ENCODE measurements around the gene SUFU. TPM values are rescaled to one million over a fixed set of nuclear protein-coding genes. Genes with fewer than 3 reads are reported as not detected.

Gene SUFU
- total and polyA plus RNA-seq, 2 donors (not counting 1 experiment from before 2014, with no cell fraction given): 4.8 to 13.3 TPM

DNA sequence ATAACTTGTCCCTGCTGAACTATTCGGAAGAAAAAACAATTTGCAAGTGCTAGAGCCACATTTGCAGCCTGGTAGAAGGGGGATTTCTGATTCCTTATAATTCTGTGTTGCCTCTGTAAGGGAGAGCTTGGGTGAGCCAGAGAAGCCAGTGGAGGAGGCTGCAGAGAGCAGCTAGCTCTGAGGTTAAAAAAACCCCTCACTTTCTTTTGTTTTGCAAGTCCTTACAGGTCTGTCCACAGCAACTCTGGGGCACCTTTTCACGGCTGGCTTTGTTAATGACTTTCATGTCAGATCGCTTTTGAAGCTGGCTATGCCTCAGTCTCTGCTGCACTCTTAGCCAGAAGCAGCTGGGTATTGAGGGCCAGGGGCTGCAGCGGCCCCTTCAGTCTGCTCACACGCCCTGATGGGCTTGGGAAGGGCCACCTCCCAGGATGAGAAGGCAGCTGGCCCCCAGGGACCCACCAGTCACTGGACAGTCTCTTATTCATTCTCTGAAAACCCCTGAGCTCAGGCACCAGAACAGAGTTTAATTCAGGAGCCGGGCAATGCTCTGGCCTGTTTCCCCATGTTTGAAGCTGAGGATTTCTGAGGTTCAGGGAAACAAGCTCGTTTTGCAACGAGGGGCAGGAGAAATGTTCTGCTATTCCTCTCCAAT is 171.4 kb downstream of the SUFU start:
- H3K4me1 ChIP-seq (ENCODE audit: control insufficient read depth in 2 of 2, insufficient read depth in 2 of 2, low read length in 2 of 2): peaks cover 31 to 34% of the 10 kb centered on the region in 2 donors
- Mint-ChIP-seq H3K4me3 (peak overlapping the region; percentile 70), H3K27me3 (no peaks in the 10 kb centered on the region), H3K9me3 (ENCODE audit: insufficient read depth) (no peaks in the 10 kb centered on the region), H3K4me1 (peaks cover 42% of the 10 kb centered on the region), H3K27ac (peak overlapping the region; percentile 80)
- H3K9ac ChIP-seq (ENCODE audit: low read length): no peak overlapping the region
- intact Hi-C loops (cut with micrococcal nuclease): loop anchor here (5.0 kb wide), 1 partner anchor 37 kb away; the partner anchor contains the start of genes ARL3 and SFXN2
- no peaks in the 10 kb centered on the region for H3K36me3 ChIP-seq (replicated peaks in 1 of 2; ENCODE audit: control extremely low read depth in 1 of 2, control insufficient read depth in 1 of 2, extremely low read depth in 1 of 2, insufficient read depth in 2 of 2, low read length in 1 of 2)
- no peak overlapping the region for H3K27ac ChIP-seq (ENCODE audit: low read length in 2 of 2)
- no peak overlapping the region for H2AFZ ChIP-seq (ENCODE audit: insufficient read depth, low read depth, low read length, poor library complexity, severe bottlenecking)
- DNase-seq (no peak), ATAC-seq (ENCODE audit: low read depth) (no peak)
- CTCF ChIA-PET: interaction anchor here (0.7 to 7.3 kb wide), 6 partner anchors 15 to 39 kb away, joined by 3 to 50 read pairs (median 4); partner anchors contain the start of gene TRIM8
- POLR2A ChIA-PET: interaction anchor here (0.8 to 6.0 kb wide), 5 partner anchors 11 to 39 kb away, joined by 3 to 49 read pairs (median 4); partner anchors contain the start of genes ARL3 and TRIM8
- no peak overlapping the region for H3K4me3 ChIP-seq (ENCODE audit: control extremely low read depth in 1 of 5, extremely low read depth in 1 of 5, insufficient read depth in 1 of 5, low read depth in 2 of 5, low read length in 4 of 5)
- H4K20me1 ChIP-seq (ENCODE audit: control insufficient read depth, insufficient read depth, low read length, poor library complexity, severe bottlenecking): no peaks in the 10 kb centered on the region
- no peaks in the 10 kb centered on the region for H3K79me2 ChIP-seq (ENCODE audit: control insufficient read depth, insufficient read depth, low read length)
- peak overlapping the region; percentile 60 for H3K4me2 ChIP-seq (replicated peaks; ENCODE audit: low read depth, low read length, poor library complexity, severe bottlenecking)
- TF ChIP-seq, protein P1, sequence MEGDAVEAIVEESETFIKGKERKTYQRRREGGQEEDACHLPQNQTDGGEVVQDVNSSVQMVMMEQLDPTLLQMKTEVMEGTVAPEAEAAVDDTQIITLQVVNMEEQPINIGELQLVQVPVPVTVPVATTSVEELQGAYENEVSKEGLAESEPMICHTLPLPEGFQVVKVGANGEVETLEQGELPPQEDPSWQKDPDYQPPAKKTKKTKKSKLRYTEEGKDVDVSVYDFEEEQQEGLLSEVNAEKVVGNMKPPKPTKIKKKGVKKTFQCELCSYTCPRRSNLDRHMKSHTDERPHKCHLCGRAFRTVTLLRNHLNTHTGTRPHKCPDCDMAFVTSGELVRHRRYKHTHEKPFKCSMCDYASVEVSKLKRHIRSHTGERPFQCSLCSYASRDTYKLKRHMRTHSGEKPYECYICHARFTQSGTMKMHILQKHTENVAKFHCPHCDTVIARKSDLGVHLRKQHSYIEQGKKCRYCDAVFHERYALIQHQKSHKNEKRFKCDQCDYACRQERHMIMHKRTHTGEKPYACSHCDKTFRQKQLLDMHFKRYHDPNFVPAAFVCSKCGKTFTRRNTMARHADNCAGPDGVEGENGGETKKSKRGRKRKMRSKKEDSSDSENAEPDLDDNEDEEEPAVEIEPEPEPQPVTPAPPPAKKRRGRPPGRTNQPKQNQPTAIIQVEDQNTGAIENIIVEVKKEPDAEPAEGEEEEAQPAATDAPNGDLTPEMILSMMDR (IDR thresholded peaks at IDR 0.05): no peak
- TF ChIP-seq EZH2 (IDR thresholded peaks at IDR 0.05; ENCODE audit: borderline replicate concordance, insufficient read depth, low read depth, low read length, poor library complexity, severe bottlenecking): no peak
- no peaks in the 10 kb centered on the region for H3K9me3 ChIP-seq (ENCODE audit: control extremely low read depth in 1 of 3, control insufficient read depth in 2 of 3, insufficient read depth in 1 of 3, low read length in 2 of 3)
- no peaks in the 10 kb centered on the region for H3K27me3 ChIP-seq (replicated peaks in 1 of 4; ENCODE audit: control extremely low read depth in 1 of 4, control insufficient read depth in 3 of 4, insufficient read depth in 4 of 4, low read length in 3 of 4)
- 70% methylated on average over 8 of the region's 8 CpGs for WGBS (ENCODE audit: insufficient coverage)

All from B cell (primary cell).